Ishikawa (cell line): Measurements from ENCODE around the gene PRRX2.

Experiments
- CEBPB ChIP-seq: IDR thresholded peaks from 2 replicates; pipeline ENCODE4 v1.6.1; 2012
- CREB1 ChIP-seq: IDR thresholded peaks from 2 replicates; pipeline ENCODE4 v1.6.1; 2012; ENCODE audit warnings: low read depth
- EGR1 ChIP-seq: IDR thresholded peaks from 2 replicates; pipeline ENCODE4 v1.6.1; 2012
- EP300 ChIP-seq: IDR thresholded peaks from 2 replicates; pipeline ENCODE4 v1.6.1; 2012; ENCODE audit warnings: borderline replicate concordance
- NFIC ChIP-seq: IDR thresholded peaks from 2 replicates; pipeline ENCODE4 v1.6.1; 2012
- RAD21 ChIP-seq: IDR thresholded peaks from 2 replicates; pipeline ENCODE4 v1.6.1; 2012; ENCODE audit warnings: low read depth
- TAF1 ChIP-seq: IDR thresholded peaks from 2 replicates; pipeline ENCODE4 v1.6.1; 2012; ENCODE audit warnings: low read depth, mild to moderate bottlenecking
- YY1 ChIP-seq: IDR thresholded peaks from 2 replicates; pipeline ENCODE4 v1.6.1; 2012; ENCODE audit warnings: low read depth
- TF ChIP-seq, protein P1 (sequence below): IDR thresholded peaks from 2 replicates; pipeline ENCODE4 v1.6.1; 2012
- TF ChIP-seq, protein P2 (sequence below): IDR thresholded peaks from 2 replicates; pipeline ENCODE4 v1.6.1; 2012; ENCODE audit warnings: low read depth, mild to moderate bottlenecking

DNA sequence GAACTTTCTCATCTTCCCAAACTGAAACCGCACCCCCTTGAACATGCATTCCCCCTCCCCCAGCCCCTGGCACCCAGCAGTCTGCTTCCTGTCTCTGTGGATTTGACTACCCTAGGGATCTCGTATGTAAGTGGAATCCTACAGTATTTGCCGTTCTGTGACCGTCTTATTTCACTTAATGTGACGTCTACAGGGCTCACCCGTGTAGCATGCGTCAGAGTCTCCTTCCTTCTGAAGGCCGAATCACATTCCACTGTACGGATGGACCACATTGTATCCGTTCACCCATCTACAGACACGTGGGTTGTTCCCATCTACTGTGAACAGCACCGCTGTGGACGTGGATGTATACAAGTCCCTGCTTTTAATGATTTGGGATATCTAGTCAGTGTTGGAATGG, 4.5 kb downstream of the PRRX2 start:
- no peak for TF ChIP-seq TAF1
- TF ChIP-seq YY1, result no peak
- TF ChIP-seq, protein P1, sequence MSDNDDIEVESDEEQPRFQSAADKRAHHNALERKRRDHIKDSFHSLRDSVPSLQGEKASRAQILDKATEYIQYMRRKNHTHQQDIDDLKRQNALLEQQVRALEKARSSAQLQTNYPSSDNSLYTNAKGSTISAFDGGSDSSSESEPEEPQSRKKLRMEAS, result no peak
- no peak for TF ChIP-seq RAD21
- TF ChIP-seq, protein P2, sequence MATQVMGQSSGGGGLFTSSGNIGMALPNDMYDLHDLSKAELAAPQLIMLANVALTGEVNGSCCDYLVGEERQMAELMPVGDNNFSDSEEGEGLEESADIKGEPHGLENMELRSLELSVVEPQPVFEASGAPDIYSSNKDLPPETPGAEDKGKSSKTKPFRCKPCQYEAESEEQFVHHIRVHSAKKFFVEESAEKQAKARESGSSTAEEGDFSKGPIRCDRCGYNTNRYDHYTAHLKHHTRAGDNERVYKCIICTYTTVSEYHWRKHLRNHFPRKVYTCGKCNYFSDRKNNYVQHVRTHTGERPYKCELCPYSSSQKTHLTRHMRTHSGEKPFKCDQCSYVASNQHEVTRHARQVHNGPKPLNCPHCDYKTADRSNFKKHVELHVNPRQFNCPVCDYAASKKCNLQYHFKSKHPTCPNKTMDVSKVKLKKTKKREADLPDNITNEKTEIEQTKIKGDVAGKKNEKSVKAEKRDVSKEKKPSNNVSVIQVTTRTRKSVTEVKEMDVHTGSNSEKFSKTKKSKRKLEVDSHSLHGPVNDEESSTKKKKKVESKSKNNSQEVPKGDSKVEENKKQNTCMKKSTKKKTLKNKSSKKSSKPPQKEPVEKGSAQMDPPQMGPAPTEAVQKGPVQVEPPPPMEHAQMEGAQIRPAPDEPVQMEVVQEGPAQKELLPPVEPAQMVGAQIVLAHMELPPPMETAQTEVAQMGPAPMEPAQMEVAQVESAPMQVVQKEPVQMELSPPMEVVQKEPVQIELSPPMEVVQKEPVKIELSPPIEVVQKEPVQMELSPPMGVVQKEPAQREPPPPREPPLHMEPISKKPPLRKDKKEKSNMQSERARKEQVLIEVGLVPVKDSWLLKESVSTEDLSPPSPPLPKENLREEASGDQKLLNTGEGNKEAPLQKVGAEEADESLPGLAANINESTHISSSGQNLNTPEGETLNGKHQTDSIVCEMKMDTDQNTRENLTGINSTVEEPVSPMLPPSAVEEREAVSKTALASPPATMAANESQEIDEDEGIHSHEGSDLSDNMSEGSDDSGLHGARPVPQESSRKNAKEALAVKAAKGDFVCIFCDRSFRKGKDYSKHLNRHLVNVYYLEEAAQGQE, result no peak
- no peak for TF ChIP-seq NFIC
- TF ChIP-seq EP300, result no peak
- TF ChIP-seq CREB1, result no peak
- no peak for TF ChIP-seq CEBPB
- TF ChIP-seq EGR1, result no peak
